C4-2B (cell line): ENCODE results near the gene OVCH1.

Source experiments
- H3K27ac ChIP-seq: fragments of 450-650 bp; 2 replicates; pipeline ENCODE4 v1.5.1; 2017
- CTCF ChIP-seq: fragments of 450-650 bp; conservative IDR thresholded peaks from 2 replicates; pipeline ENCODE4 v1.5.1; 2017; ENCODE audit warnings: mild to moderate bottlenecking
- ZFX ChIP-seq: fragments of 450-650 bp; IDR thresholded peaks from 2 replicates; pipeline ENCODE4 v1.6.1; 2017

OVCH1 gene

DNA sequence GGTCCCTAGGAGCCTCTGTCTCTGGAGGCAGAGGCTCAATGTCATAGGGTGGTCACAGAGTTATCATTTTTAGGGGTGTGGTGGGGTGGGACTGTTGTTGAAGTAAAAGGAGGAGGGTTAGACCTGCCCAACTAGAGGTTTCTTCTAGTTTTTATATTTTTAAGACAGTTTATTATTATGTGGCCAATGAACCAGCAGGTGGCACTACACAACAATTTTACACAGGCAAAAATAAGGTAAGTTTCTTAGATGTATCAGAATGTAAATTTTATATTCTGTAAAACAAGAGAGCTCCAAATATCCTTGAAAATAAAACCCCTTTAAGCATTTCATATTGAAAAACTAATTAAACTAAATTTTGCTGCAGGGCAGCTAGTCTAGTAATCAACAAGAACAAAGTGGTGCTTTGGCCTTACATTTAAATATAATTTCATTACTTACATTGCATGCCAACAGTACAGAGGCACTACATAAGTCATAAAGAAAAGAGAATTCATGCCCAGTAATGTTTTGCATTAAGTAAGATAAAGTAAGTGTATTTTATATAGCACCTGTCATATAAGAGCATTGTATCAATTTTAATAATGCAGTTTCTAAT lies 22.2 kb upstream of the OVCH1 start:
- TF ChIP-seq ZFX (no peak), CTCF (peak; percentile 76)
- H3K27ac ChIP-seq: no peak overlapping the region

- H3K27ac ChIP-seq: no peak overlapping the region
- TF ChIP-seq CTCF (no peak), ZFX (no peak)
These were observed 20.9 kb upstream of the OVCH1 start for GRCh38 chr12:29518407-29518806.

DNA sequence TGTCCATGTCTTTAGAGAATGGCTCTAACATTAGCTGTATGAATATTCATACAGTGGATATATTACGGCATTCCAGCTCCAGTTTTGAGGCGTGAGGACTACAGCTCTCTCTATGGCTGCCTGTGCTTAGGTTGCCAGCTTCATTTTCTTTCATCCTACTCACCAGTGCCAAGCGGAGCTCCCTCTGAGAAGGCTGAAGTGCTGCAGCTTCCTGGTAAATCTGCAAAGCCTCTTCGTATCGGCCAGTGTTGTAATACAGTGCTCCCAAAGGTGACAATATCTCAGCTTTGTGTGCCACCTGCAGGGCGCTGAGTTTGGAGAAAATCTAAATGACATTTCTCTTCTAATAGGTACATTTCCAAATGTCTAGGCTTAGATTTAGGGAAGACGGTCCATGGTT lies 19.8 kb upstream of the OVCH1 start:
- H3K27ac ChIP-seq: no peak overlapping the region
- TF ChIP-seq CTCF (peak; percentile 44), ZFX (no peak)

DNA sequence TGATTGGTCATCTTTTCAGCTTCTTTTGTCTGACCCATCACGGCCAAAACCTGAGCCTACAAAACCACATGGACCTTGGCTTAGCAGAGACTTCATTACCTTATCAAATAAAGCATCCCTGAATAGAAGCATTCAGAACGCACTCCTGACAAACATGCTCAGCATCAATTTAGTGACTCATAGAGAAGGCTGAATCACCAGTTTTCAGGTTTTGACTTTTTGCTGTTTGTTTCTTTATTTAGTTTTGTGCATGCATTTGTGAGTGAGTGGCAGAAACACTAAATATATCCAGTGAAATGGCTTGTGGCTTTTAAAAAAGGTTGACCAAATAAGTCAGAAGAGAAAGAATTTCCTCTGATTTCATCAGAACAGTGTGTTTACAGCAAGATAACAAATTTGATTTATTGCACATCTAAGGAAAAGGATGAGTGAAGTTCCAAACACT lies 19.0 kb upstream of the OVCH1 start:
- H3K27ac ChIP-seq: no peak overlapping the region
- TF ChIP-seq ZFX (no peak), CTCF (no peak)

GRCh38 chr12:29510591-29511185 lies 13.2 kb upstream of the OVCH1 start:
- TF ChIP-seq ZFX (no peak), CTCF (no peak)
- H3K27ac ChIP-seq: no peak overlapping the region

DNA sequence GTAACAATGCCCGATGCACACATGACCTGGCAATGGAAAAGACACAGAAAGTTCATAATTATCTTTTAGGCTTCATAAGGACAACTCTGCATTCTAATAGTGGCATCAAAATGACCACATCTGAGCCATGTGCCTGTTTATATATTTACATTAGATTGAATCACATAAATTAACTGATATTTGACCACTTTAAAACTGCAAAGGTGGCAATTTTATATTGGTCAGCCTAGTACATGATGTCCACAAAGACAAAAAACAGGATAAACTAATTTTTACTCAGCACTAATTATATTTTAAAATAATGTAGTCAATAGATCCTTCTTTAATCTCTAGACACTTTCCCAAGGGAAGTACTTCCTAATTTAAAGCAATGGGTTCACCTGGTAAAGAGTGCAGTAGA lies 12.0 kb upstream of the OVCH1 start:
- TF ChIP-seq ZFX (no peak), CTCF (no peak)
- H3K27ac ChIP-seq: no peak overlapping the region

DNA sequence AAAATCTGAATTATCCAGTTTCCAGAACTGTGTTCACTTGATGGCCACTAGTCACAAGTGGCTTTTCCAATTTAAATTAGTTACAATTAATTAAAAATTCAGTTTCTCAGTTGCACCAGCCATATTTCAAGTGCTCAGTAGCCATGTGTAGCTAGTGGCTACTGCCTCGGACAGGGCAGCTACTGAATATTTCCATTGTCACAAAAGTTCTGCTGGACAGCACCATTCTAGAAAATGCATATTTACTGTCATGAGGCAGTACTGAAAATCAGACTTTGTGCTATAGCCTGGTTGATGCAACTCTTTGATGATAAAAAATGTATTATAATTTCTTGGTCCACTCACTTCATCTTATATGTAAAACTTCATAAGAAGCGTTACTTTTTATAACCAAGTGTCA lies 11.5 kb upstream of the OVCH1 start:
- no peak overlapping the region for H3K27ac ChIP-seq
- TF ChIP-seq CTCF: no peak
- TF ChIP-seq ZFX: no peak
